Panc1 (cell line): ENCODE measurements around the gene NSDHL. TPM values are rescaled to one million over a fixed set of nuclear protein-coding genes. Genes with fewer than 3 reads are reported as not detected.
"Not testable (repeated sequence)": the region's sequence is repeated elsewhere in the genome, so short reads cannot be mapped to it uniquely, and the experiment has no call there.

Source experiments
- ATAC-seq: fragments of 200-7000 bp; cut with Tn5 transposase; 2 replicates; pipeline ENCODE4 v1.9.1; 2020; ENCODE audit warnings: mild to moderate bottlenecking, moderate library complexity
- BruUV-seq: library from RNA; stranded (reverse); fragments of 400-500 nt; replicated peaks from 2 replicates; lab custom pipeline; 2021; lab: Mats Ljungman, UMichigan
- CTCF ChIA-PET: fragments of 300-600 bp; sonication (Branson Sonifier 250); formaldehyde crosslinking; loops from one replicate; lab custom pipeline; 2022; ENCODE audit warnings: antibody characterized with exemption; lab: Charles Lee
- POLR2A ChIA-PET: fragments of 300-600 bp; sonication (Branson Sonifier 250); formaldehyde crosslinking; loops from one replicate; lab custom pipeline; 2022; ENCODE audit warnings: antibody characterized with exemption; lab: Charles Lee
- DNase-seq: peaks from one replicate; pipeline ENCODE4 v3.0.0-alpha.2; 2010; ENCODE audit warnings: low read depth, low spot score
- H3K27ac ChIP-seq: 2 replicates; pipeline ENCODE4 v1.5.1; 2011; ENCODE audit warnings: mild to moderate bottlenecking, low read length, inconsistent platforms
- H3K27me3 ChIP-seq: fragments of 200-500 bp; sonication (Bioruptor generic); 2 replicates; pipeline ENCODE4 v1.6.0; 2014; ENCODE audit warnings: low read length, inconsistent platforms; ENCODE audit not compliant: control insufficient read depth, insufficient read depth
- H3K36me3 ChIP-seq: fragments of 200-500 bp; sonication (Bioruptor generic); 2 replicates; pipeline ENCODE4 v1.5.1; 2014; ENCODE audit warnings: inconsistent platforms, mild to moderate bottlenecking, low read length, moderate library complexity; ENCODE audit not compliant: control insufficient read depth, insufficient read depth
- H3K4me1 ChIP-seq: 2 replicates; pipeline ENCODE4 v1.5.1; 2011; ENCODE audit warnings: inconsistent platforms, mild to moderate bottlenecking, low read length, moderate library complexity; ENCODE audit not compliant: control insufficient read depth, insufficient read depth
- H3K4me3 ChIP-seq, 2 experiments: 2 replicates each; pipeline ENCODE4 v1.5.1; 2011 to 2012; ENCODE audit warnings: low read depth in 2 of 2, low read length in 2 of 2, mild to moderate bottlenecking in 2 of 2, inconsistent platforms in 1 of 2, moderate library complexity in 1 of 2
- H3K9me3 ChIP-seq: fragments of 200-500 bp; sonication (Bioruptor generic); 2 replicates; pipeline ENCODE4 v1.5.1; 2014; ENCODE audit warnings: low read depth, mild to moderate bottlenecking, inconsistent platforms, low read length, moderate library complexity; ENCODE audit not compliant: control insufficient read depth, insufficient read depth
- POLR2AphosphoS5 ChIP-seq: IDR thresholded peaks from 2 replicates; pipeline ENCODE4 v1.6.1; 2012; ENCODE audit warnings: mild to moderate bottlenecking, low read depth, low read length, moderate library complexity
- SIN3A ChIP-seq: IDR thresholded peaks from 2 replicates; pipeline ENCODE4 v1.6.1; 2012; ENCODE audit warnings: low read depth, mild to moderate bottlenecking, low read length, moderate library complexity, borderline replicate concordance; ENCODE audit not compliant: insufficient read depth
- TCF7L2 ChIP-seq: IDR thresholded peaks from 2 replicates; pipeline ENCODE4 v1.6.1; 2011; ENCODE audit warnings: mild to moderate bottlenecking, low read depth, low read length, inconsistent platforms
- in situ Hi-C: cut with HindIII; loops from 2 replicates; pipeline ENCODE4 v1.10.0; 2016; ENCODE audit warnings: low sequenced_read_pairs, low pct_unique_long_range_greater_than_20kb
- intact Hi-C: fragments of 100-400 bp; cut with micrococcal nuclease; formaldehyde crosslinking; loops from one replicate; pipeline ENCODE4 v1.10.0; 2022; ENCODE audit not compliant: unreplicated experiment
- total RNA-seq: library from RNA; stranded (reverse); gene quantifications from one replicate; pipeline ENCODE4 v1.2.1, GENCODE V29; 2021; ENCODE audit not compliant: unreplicated experiment
- TF ChIP-seq, protein P1 (sequence below), 2 experiments: IDR thresholded peaks; 2 replicates each; pipeline ENCODE4 v1.6.1; 2011 to 2012; ENCODE audit warnings: low read depth in 2 of 2, control low read depth in 1 of 2, low read length in 1 of 2, mild to moderate bottlenecking in 1 of 2, moderate library complexity in 1 of 2; ENCODE audit not compliant: insufficient read depth in 1 of 2
- TF ChIP-seq, protein P2 (sequence below): fragments of 450-650 bp; IDR thresholded peaks from 2 replicates; pipeline ENCODE4 v1.5.1; 2017; ENCODE audit warnings: mild to moderate bottlenecking

Gene NSDHL
- total RNA-seq, 1 experiment from 2014 or later = 75.0 TPM

DNA sequence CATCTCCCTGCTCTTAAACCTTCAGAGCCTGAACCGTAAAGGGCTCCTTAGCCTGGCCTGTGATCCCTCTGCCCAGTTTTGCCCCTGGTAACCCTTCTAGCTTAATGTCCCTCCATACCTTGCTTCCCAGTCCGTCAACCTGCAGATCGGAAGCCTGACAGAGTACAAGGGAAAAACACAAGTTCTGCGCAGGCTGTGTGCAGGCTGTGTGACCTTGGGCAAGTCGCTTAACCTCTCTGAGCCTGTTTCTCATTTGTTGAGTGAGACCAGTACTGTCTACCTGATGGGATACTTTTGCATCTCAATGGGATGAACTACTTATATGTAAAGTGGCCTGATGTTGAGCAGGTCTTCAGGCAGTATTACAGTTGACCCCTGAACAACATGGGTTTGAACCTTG lies 1.7 kb downstream of the NSDHL start:
- Histone ChIP-seq H3K9me3 (no peaks in the 10 kb centered on the region), H3K27ac (peak overlapping the region; percentile 93; the same call in 1 of the 2 replicates), H3K4me3 (no peak overlapping the region), H3K27me3 (no peaks in the 10 kb centered on the region), H3K36me3 (no peaks in the 10 kb centered on the region), H3K4me1 (peaks cover 13% of the 10 kb centered on the region; the same call in 1 of the 2 replicates)
- TF ChIP-seq, protein P1, sequence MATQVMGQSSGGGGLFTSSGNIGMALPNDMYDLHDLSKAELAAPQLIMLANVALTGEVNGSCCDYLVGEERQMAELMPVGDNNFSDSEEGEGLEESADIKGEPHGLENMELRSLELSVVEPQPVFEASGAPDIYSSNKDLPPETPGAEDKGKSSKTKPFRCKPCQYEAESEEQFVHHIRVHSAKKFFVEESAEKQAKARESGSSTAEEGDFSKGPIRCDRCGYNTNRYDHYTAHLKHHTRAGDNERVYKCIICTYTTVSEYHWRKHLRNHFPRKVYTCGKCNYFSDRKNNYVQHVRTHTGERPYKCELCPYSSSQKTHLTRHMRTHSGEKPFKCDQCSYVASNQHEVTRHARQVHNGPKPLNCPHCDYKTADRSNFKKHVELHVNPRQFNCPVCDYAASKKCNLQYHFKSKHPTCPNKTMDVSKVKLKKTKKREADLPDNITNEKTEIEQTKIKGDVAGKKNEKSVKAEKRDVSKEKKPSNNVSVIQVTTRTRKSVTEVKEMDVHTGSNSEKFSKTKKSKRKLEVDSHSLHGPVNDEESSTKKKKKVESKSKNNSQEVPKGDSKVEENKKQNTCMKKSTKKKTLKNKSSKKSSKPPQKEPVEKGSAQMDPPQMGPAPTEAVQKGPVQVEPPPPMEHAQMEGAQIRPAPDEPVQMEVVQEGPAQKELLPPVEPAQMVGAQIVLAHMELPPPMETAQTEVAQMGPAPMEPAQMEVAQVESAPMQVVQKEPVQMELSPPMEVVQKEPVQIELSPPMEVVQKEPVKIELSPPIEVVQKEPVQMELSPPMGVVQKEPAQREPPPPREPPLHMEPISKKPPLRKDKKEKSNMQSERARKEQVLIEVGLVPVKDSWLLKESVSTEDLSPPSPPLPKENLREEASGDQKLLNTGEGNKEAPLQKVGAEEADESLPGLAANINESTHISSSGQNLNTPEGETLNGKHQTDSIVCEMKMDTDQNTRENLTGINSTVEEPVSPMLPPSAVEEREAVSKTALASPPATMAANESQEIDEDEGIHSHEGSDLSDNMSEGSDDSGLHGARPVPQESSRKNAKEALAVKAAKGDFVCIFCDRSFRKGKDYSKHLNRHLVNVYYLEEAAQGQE (IDR thresholded peaks at IDR 0.05; ENCODE audit: insufficient read depth in 1 of 2, low read depth in 2 of 2, low read length in 1 of 2) = no peak
- TF ChIP-seq TCF7L2 = no peak
- no peak for TF ChIP-seq POLR2AphosphoS5
- TF ChIP-seq SIN3A = no peak
- TF ChIP-seq, protein P2, sequence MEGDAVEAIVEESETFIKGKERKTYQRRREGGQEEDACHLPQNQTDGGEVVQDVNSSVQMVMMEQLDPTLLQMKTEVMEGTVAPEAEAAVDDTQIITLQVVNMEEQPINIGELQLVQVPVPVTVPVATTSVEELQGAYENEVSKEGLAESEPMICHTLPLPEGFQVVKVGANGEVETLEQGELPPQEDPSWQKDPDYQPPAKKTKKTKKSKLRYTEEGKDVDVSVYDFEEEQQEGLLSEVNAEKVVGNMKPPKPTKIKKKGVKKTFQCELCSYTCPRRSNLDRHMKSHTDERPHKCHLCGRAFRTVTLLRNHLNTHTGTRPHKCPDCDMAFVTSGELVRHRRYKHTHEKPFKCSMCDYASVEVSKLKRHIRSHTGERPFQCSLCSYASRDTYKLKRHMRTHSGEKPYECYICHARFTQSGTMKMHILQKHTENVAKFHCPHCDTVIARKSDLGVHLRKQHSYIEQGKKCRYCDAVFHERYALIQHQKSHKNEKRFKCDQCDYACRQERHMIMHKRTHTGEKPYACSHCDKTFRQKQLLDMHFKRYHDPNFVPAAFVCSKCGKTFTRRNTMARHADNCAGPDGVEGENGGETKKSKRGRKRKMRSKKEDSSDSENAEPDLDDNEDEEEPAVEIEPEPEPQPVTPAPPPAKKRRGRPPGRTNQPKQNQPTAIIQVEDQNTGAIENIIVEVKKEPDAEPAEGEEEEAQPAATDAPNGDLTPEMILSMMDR = no peak
- in situ Hi-C loops (no loop called here), intact Hi-C loops (no loop called here)
- ChIA-PET CTCF (no interaction called here), POLR2A (no interaction called here)
- ATAC-seq = no peak
- no TSS peak for BruUV-seq
- DNase-seq = no peak

DNA sequence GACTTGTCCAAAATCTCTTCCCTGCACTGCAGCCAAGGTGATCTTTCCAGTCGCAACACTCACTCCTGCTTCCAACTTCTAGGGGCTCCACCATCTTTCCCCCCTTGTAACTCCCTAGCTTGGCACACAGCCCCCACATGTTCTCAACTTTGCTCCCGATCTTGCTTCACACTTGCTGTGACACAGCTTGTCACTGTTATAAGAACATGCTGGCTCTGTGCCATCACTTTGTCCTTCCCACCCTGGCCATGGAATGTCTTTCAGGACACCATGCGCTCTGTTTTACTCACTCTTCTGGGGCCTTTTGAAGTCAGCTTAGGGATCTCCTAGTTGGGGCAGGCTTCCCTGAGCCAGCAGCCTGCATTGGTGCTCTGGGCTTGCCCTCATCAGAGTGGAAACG lies 2.5 kb downstream of the NSDHL start:
- TF ChIP-seq TCF7L2 (no peak), SIN3A (no peak), POLR2AphosphoS5 (no peak)
- TF ChIP-seq, protein P2 = no peak
- TF ChIP-seq, protein P1 (IDR thresholded peaks at IDR 0.05; ENCODE audit: insufficient read depth in 1 of 2, low read depth in 2 of 2, low read length in 1 of 2) = no peak
- H3K27ac ChIP-seq = no peak overlapping the region
- POLR2A ChIA-PET = no interaction called here
- intact Hi-C loops = no loop called here
- no peaks in the 10 kb centered on the region for H3K36me3 ChIP-seq
- no peak overlapping the region for H3K4me3 ChIP-seq
- H3K27me3 ChIP-seq = no peaks in the 10 kb centered on the region
- CTCF ChIA-PET = no interaction called here
- no TSS peak for BruUV-seq
- in situ Hi-C loops = no loop called here
- DNase-seq = no peak
- H3K4me1 ChIP-seq = peaks cover 13% of the 10 kb centered on the region; the same call in 1 of the 2 replicates
- H3K9me3 ChIP-seq = no peaks in the 10 kb centered on the region
- no peak for ATAC-seq

DNA sequence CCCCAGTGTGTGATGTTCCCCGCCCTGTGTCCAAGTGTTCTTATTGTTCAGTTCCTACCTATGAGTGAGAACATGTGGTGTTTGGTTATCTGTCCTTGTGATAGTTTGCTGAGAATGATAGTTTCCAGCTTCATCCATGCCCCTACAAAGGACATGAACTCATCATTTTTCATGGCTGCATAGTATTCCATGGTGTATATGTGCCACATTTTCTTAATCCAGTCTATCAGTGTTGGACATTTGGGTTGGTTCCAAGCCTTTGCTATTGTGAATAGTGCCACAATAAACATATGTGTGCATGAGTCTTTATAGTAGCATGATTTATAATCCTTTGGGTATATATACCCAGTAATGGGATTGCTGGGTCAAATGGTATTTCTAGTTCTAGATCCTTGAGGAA lies 4.6 kb downstream of the NSDHL start:
- CTCF ChIA-PET, POLR2A ChIA-PET, H3K36me3 ChIP-seq, BruUV-seq, H3K27me3 ChIP-seq, H3K9me3 ChIP-seq, H3K27ac ChIP-seq, in situ Hi-C loops, H3K4me1 ChIP-seq, intact Hi-C loops, H3K4me3 ChIP-seq, DNase-seq, ATAC-seq: not testable (repeated sequence)
